HG03342 (cell line): ENCODE data around the gene CIB4.

Experiments used
- ATAC-seq: cut with Tn5 transposase; IDR thresholded peaks from one replicate; pipeline ENCODE4 v1.9.1; 2021; ENCODE audit warnings: mild to moderate bottlenecking, moderate library complexity; ENCODE audit not compliant: unreplicated experiment

Gene CIB4

DNA sequence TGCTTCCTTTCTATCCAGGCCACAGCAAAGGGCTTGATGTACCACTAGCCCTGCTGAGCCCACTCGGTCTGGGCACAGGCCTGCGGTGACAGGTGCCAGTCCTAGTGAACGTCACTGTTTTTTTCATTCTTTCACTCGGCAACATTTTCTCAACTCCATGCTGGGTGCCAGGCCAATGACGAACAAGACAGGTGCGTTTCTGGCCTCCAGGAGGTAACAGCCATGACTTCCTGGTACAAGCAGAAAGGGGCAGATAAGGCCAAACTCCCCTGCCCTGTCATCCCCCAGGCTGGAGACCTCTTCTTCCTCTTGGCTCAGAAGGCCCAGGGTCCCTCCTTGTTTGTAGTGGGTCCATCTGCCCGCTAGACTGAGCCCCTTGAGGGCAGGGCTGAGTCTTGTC lies 107.5 kb downstream of the CIB4 start:
- ATAC-seq = no peak

DNA sequence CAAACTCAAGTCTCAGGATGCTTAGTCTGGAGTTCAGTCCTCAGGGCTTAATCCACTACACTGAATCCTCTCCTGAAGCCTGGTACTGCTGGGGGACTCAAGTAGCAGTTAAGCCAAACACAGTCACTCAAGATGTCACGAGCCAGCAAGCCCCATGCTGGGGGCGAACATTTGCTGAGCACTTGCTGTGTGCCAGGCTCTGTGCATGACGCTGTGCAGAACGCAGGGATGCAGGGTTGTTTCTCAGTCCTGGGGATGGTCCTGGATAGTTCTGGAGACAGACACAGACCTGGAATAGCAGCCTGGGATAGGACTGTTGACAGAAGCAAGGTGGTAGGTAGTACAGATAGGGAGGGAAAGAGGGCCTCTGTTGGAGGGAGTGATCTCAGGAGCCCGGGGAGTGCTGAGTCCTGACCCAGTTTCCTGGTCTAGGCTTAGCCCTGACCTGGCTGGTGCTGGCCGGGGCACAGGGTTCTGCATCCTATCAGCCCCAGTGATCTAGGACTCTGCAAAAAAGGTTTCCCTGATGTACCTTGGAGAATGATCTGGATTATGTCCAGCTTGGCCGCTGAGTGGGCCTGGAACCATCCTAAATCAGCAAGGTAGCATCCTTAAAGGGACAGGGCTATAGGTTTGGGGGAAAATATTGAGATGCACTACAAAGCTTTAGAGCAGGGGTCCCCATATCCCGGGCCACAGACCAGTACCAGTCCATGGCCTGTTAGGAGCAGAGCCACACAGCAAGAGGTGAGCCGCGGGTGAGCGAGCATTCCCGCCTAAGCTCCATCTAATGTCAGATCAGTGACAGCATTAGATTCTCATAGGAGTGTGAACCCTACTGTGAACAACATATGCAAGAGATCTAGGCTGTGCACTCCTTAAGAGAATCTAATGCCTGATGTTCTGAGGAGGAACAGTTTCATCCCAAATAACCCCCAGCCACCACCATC lies 108.6 kb downstream of the CIB4 start:
- no peak for ATAC-seq
